SK-N-SH treated with all-trans-retinoic acid at 6 μM for 48 hours (cell line): ENCODE data around the gene DAND5.

ENCODE experiments used
- ATAC-seq: fragments of 200-7000 bp; cut with Tn5 transposase; 3 replicates; pipeline ENCODE4 v1.9.1; 2020; ENCODE audit warnings: mild to moderate bottlenecking, moderate library complexity
- BACH2 ChIP-seq: fragments of 250-450 bp; sonication (Bioruptor Pico); IDR thresholded peaks from 2 replicates; pipeline ENCODE4 v1.9.0; 2021; ENCODE audit warnings: mild to moderate bottlenecking, borderline replicate concordance
- CREB5 ChIP-seq: fragments of 250-450 bp; sonication (Bioruptor Pico); IDR thresholded peaks from 2 replicates; pipeline ENCODE4 v1.5.1; 2020; ENCODE audit warnings: low read depth, mild to moderate bottlenecking, moderate library complexity
- CSDC2 ChIP-seq: fragments of 250-450 bp; sonication (Bioruptor Pico); IDR thresholded peaks from 2 replicates; pipeline ENCODE4 v1.5.0; 2020; ENCODE audit warnings: mild to moderate bottlenecking, moderate library complexity
- CSRNP3 ChIP-seq: fragments of 250-450 bp; sonication (Bioruptor Pico); IDR thresholded peaks from 2 replicates; pipeline ENCODE4 v1.5.1; 2021; ENCODE audit warnings: mild to moderate bottlenecking, moderate library complexity
- ESRRG ChIP-seq: fragments of 250-450 bp; sonication (Bioruptor Pico); IDR thresholded peaks from 2 replicates; pipeline ENCODE4 v1.6.1; 2021; ENCODE audit warnings: mild to moderate bottlenecking
- GLIS3 ChIP-seq: fragments of 250-450 bp; sonication (Bioruptor Pico); IDR thresholded peaks from 2 replicates; pipeline ENCODE4 v1.5.0; 2020; ENCODE audit warnings: mild to moderate bottlenecking, moderate library complexity
- ISL1 ChIP-seq: fragments of 250-450 bp; sonication (Bioruptor Pico); IDR thresholded peaks from 2 replicates; pipeline ENCODE4 v2.1.2; 2022; ENCODE audit warnings: mild to moderate bottlenecking, moderate library complexity
- OSR1 ChIP-seq: fragments of 250-450 bp; sonication (Bioruptor Pico); IDR thresholded peaks from 2 replicates; pipeline ENCODE4 v1.8.0; 2022; ENCODE audit warnings: moderate library complexity, mild to moderate bottlenecking, inconsistent platforms
- PATZ1 ChIP-seq: fragments of 250-450 bp; sonication (Bioruptor Pico); IDR thresholded peaks from 2 replicates; pipeline ENCODE4 v1.8.0; 2020; ENCODE audit warnings: mild to moderate bottlenecking, moderate library complexity, borderline replicate concordance
- POU6F1 ChIP-seq: fragments of 250-450 bp; sonication (Bioruptor Pico); IDR thresholded peaks from 2 replicates; pipeline ENCODE4 v1.8.0; 2021; ENCODE audit warnings: low read depth, mild to moderate bottlenecking, moderate library complexity, borderline replicate concordance
- PPARA ChIP-seq: fragments of 250-450 bp; sonication (Bioruptor Pico); IDR thresholded peaks from 2 replicates; pipeline ENCODE4 v1.5.0; 2020; ENCODE audit warnings: mild to moderate bottlenecking, borderline replicate concordance
- RARB ChIP-seq: fragments of 250-450 bp; sonication (Bioruptor Pico); IDR thresholded peaks from 2 replicates; pipeline ENCODE4 v1.8.0; 2021; ENCODE audit warnings: mild to moderate bottlenecking, moderate library complexity
- SNAI2 ChIP-seq: fragments of 250-450 bp; sonication (Bioruptor Pico); IDR thresholded peaks from 2 replicates; pipeline ENCODE4 v1.5.0; 2020; ENCODE audit warnings: mild to moderate bottlenecking, moderate library complexity
- TCF4 ChIP-seq: fragments of 250-450 bp; sonication (Bioruptor Pico); IDR thresholded peaks from 2 replicates; pipeline ENCODE4 v1.8.0; 2021; ENCODE audit warnings: mild to moderate bottlenecking, moderate library complexity, borderline replicate concordance
- TSHZ2 ChIP-seq: fragments of 250-450 bp; sonication (Bioruptor Pico); IDR thresholded peaks from 2 replicates; pipeline ENCODE4 v1.5.0; 2020; ENCODE audit warnings: mild to moderate bottlenecking, moderate library complexity
- ZFP3 ChIP-seq: fragments of 250-450 bp; sonication (Bioruptor Pico); IDR thresholded peaks from 2 replicates; pipeline ENCODE4 v1.5.0; 2020; ENCODE audit warnings: mild to moderate bottlenecking, moderate library complexity
- ZFP30 ChIP-seq: fragments of 450-650 bp; formaldehyde crosslinking; IDR thresholded peaks from 2 replicates; pipeline ENCODE4 v1.5.0; 2022; ENCODE audit warnings: mild to moderate bottlenecking, moderate library complexity

Gene DAND5

GRCh38 chr19:13011653-13012389 is 42.4 kb downstream of the DAND5 start:
- TF ChIP-seq RARB, result no peak
- TF ChIP-seq, all 23 proteins: peak for 0

GRCh38 chr19:13012390-13012689 is 43.0 kb downstream of the DAND5 start:
- ATAC-seq, result no peak
- TF ChIP-seq ZFP3 (CRISPR knock-in tag), result no peak
- no peak for TF ChIP-seq RARB
- no peak for TF ChIP-seq SNAI2 (CRISPR knock-in tag)
- TF ChIP-seq TSHZ2, result no peak
- TF ChIP-seq CSRNP3 (CRISPR knock-in tag), result no peak
- no peak for TF ChIP-seq POU6F1 (CRISPR knock-in tag)
- TF ChIP-seq ESRRG (CRISPR knock-in tag), result no peak
- TF ChIP-seq ISL1 (CRISPR knock-in tag), result no peak
- TF ChIP-seq BACH2, result no peak
- TF ChIP-seq TCF4 (CRISPR knock-in tag), result no peak
- no peak for TF ChIP-seq PPARA (CRISPR knock-in tag)
- TF ChIP-seq CREB5 (CRISPR knock-in tag), result no peak
- TF ChIP-seq GLIS3 (CRISPR knock-in tag), result no peak
- no peak for TF ChIP-seq CSDC2 (CRISPR knock-in tag)
- no peak for TF ChIP-seq ZFP30 (CRISPR knock-in tag)

More at GRCh38 chr19:13011653-13012389, 42.4 kb downstream of the DAND5 start:
- no peak for ATAC-seq

- TF ChIP-seq CSRNP3 (CRISPR knock-in tag), result no peak
- TF ChIP-seq PPARA (CRISPR knock-in tag), result no peak
- TF ChIP-seq ESRRG (CRISPR knock-in tag), result no peak
- no peak for TF ChIP-seq CREB5 (CRISPR knock-in tag)
- TF ChIP-seq TSHZ2, result no peak
- no peak for TF ChIP-seq TCF4 (CRISPR knock-in tag)
- no peak for TF ChIP-seq OSR1 (CRISPR knock-in tag)
- no peak for TF ChIP-seq PATZ1 (CRISPR knock-in tag)
- no peak for TF ChIP-seq BACH2
- ATAC-seq, result no peak
Measured at GRCh38 chr19:13012690-13013608, 43.6 kb downstream of the DAND5 start.
